ENCODE data around the gene ANTKMT.

- no peak for TF ChIP-seq ATF2 (IDR thresholded peaks at IDR 0.05; ENCODE audit: low read length)
- no peak for TF ChIP-seq GABPA (IDR thresholded peaks at IDR 0.05; ENCODE audit: borderline replicate concordance, insufficient read depth, low read length)
- TF ChIP-seq CTCF (IDR thresholded peaks at IDR 0.05; ENCODE audit: control extremely low read depth in 1 of 3, insufficient read depth in 1 of 3, low read depth in 1 of 3, low read length in 3 of 3), result no peak
- TF ChIP-seq MAX (IDR thresholded peaks at IDR 0.05), result no peak
- TF ChIP-seq EZH2 (IDR thresholded peaks at IDR 0.05; ENCODE audit: low read depth, low read length, severe bottlenecking), result no peak
These were observed 37.4 kb upstream of the ANTKMT start for GRCh38 chr16:683396-684070.
